Tibial nerve (tissue), 3 donors: ENCODE measurements around the gene SMIM3.

Source experiments
- POLR2A ChIP-seq, 2 donors: fragments of 450-650 bp; IDR thresholded peaks; one replicate each; pipeline ENCODE4 v1.6.1; 2017; ENCODE audit warnings: antibody characterized with exemption in 2 of 2, mild to moderate bottlenecking in 2 of 2, moderate library complexity in 2 of 2
- TF ChIP-seq, protein P1 (sequence below), 5 experiments: fragments of 200-600 bp in 3 of 5; fragments of 450-650 bp in 2 of 5; sonication (generic) in 3 of 5; IDR thresholded peaks; one replicate each; pipeline ENCODE4 v1.5.1; 2016 to 2019; ENCODE audit warnings: antibody characterized with exemption in 5 of 5, mild to moderate bottlenecking in 3 of 5, moderate library complexity in 2 of 5

DNA sequence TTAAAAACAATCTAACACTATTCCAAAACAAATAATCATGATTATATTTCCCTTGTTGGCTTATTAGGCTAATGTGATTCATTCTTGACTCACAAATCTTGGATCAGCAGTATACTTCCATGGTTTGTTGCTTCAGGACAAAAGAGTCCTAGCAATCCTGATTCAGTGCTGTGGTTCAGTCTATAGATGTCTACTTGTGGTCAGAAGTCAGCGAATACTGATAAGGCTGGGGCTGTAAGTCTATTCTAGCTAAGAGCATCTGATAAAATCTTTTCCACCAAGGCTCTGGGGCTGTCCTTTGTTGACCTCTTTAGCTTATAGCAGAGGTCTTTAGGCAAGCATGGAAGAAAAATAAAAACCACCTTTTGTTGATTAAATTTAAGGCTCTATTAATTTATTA is 4.4 kb upstream of the SMIM3 start:
- no peak for TF ChIP-seq POLR2A (IDR thresholded peaks at IDR 0.05)
- TF ChIP-seq, protein P1, sequence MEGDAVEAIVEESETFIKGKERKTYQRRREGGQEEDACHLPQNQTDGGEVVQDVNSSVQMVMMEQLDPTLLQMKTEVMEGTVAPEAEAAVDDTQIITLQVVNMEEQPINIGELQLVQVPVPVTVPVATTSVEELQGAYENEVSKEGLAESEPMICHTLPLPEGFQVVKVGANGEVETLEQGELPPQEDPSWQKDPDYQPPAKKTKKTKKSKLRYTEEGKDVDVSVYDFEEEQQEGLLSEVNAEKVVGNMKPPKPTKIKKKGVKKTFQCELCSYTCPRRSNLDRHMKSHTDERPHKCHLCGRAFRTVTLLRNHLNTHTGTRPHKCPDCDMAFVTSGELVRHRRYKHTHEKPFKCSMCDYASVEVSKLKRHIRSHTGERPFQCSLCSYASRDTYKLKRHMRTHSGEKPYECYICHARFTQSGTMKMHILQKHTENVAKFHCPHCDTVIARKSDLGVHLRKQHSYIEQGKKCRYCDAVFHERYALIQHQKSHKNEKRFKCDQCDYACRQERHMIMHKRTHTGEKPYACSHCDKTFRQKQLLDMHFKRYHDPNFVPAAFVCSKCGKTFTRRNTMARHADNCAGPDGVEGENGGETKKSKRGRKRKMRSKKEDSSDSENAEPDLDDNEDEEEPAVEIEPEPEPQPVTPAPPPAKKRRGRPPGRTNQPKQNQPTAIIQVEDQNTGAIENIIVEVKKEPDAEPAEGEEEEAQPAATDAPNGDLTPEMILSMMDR (IDR thresholded peaks at IDR 0.05) = no peak
